Measurements from ENCODE around the gene PRPF6. TPM values are rescaled to one million over a fixed set of nuclear protein-coding genes. Genes with fewer than 3 reads are reported as not detected.
A peak's percentile ranks its signal among the peaks of the same experiment; 100 is the strongest.

PRPF6 gene
- total RNA-seq, 2 experiments from 2014 or later: 45.1 to 73.7 TPM

DNA sequence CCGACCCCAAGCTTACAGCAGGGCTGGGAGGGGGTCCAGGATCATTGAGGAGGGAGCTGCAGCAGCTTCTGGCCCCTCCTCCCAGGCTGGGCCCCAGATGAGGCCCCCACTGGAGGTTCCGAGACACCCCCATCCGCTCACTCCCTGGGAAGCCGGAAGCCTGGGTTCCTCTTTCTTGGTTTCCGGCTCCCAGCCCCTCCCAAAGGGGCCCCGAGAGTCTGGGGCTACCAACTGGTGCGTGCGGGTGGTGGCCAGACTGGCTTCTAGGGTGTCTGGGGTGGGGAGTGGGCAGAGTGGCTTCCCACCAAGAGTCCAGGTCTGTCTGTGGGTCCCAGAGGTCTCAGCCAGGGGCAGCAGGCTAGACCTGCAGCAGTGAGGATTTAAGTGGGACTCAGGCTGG, 96.2 kb downstream of the PRPF6 start:
- Histone ChIP-seq H4K20me1 (ENCODE audit: insufficient read depth, low read length) (no peaks in the 10 kb centered on the region), H3K27ac (ENCODE audit: low read depth, low read length, poor library complexity, severe bottlenecking) (peak overlapping the region; percentile 97), H3K9me2 (ENCODE audit: insufficient read depth, low read length) (no peaks in the 10 kb centered on the region), H3K4me1 (ENCODE audit: insufficient read depth, low read length, poor library complexity, severe bottlenecking) (peaks cover 37% of the 10 kb centered on the region), H3K9me3 (ENCODE audit: low read length) (no peaks in the 10 kb centered on the region), H3K4me3 (ENCODE audit: low read depth, low read length, poor library complexity, severe bottlenecking) (peak overlapping the region; percentile 94), H3K79me2 (ENCODE audit: insufficient read depth, low read depth, low read length) (peaks cover 13% of the 10 kb centered on the region; the same call in 1 of the 2 replicates), H3K4me2 (ENCODE audit: low read length) (peak overlapping the region; percentile 90), H3K36me3 (ENCODE audit: insufficient read depth, low read length) (peaks cover 39% of the 10 kb centered on the region; the same call in 1 of the 2 replicates), H2AFZ (ENCODE audit: low read length) (no peak overlapping the region)
- POLR2A ChIA-PET: interaction anchor here (1.6 kb wide), 1 partner anchor 11 kb away, joined by 3 read pairs; no protein-coding TSS in a partner anchor
- peak; percentile 82 for DNase-seq (ENCODE audit: low spot score)
- BruUV-seq (replicated peaks): no TSS peak
- intact Hi-C loops (cut with micrococcal nuclease; ENCODE audit: unreplicated experiment): loop anchor here (5.0 kb wide), 2 partner anchors 95 to 450 kb away; partner anchors contain the start of genes GMEB2 and PRPF6
- CTCF ChIA-PET (ENCODE audit: unreplicated experiment): no interaction called here
- TF ChIP-seq, protein P1, sequence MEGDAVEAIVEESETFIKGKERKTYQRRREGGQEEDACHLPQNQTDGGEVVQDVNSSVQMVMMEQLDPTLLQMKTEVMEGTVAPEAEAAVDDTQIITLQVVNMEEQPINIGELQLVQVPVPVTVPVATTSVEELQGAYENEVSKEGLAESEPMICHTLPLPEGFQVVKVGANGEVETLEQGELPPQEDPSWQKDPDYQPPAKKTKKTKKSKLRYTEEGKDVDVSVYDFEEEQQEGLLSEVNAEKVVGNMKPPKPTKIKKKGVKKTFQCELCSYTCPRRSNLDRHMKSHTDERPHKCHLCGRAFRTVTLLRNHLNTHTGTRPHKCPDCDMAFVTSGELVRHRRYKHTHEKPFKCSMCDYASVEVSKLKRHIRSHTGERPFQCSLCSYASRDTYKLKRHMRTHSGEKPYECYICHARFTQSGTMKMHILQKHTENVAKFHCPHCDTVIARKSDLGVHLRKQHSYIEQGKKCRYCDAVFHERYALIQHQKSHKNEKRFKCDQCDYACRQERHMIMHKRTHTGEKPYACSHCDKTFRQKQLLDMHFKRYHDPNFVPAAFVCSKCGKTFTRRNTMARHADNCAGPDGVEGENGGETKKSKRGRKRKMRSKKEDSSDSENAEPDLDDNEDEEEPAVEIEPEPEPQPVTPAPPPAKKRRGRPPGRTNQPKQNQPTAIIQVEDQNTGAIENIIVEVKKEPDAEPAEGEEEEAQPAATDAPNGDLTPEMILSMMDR (conservative IDR thresholded peaks at IDR 0.05; ENCODE audit: low read length): no peak

DNA sequence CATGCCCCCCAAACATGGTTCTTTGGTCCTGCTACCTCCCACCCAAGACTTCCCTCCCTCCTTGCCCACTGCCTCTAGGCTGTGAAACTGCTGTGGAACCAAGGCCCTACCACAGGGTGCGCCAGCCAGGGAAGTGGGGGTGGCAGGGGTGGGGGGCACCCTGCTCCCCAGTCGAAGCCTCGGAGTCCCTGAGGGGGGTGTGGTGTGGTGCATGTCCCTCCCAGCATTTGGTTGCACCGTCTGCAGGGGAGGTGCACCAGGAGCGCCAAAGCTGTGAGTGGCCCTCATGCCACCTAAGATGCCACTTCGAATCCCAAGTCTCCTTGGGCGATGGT, 96.6 kb downstream of the PRPF6 start:
- Histone ChIP-seq H3K4me3 (ENCODE audit: low read depth, low read length, poor library complexity, severe bottlenecking) (peak overlapping the region; percentile 94), H3K4me1 (ENCODE audit: insufficient read depth, low read length, poor library complexity, severe bottlenecking) (peaks cover 37% of the 10 kb centered on the region), H3K79me2 (ENCODE audit: insufficient read depth, low read depth, low read length) (peaks cover 13% of the 10 kb centered on the region; the same call in 1 of the 2 replicates), H3K9me2 (ENCODE audit: insufficient read depth, low read length) (no peaks in the 10 kb centered on the region), H3K9me3 (ENCODE audit: low read length) (no peaks in the 10 kb centered on the region), H3K36me3 (ENCODE audit: insufficient read depth, low read length) (peaks cover 35% of the 10 kb centered on the region; the same call in 1 of the 2 replicates), H4K20me1 (ENCODE audit: insufficient read depth, low read length) (no peaks in the 10 kb centered on the region), H3K27ac (ENCODE audit: low read depth, low read length, poor library complexity, severe bottlenecking) (peak overlapping the region; percentile 97), H3K4me2 (ENCODE audit: low read length) (peak overlapping the region; percentile 90), H2AFZ (ENCODE audit: low read length) (no peak overlapping the region)
- intact Hi-C loops (cut with micrococcal nuclease; ENCODE audit: unreplicated experiment): loop anchor here (5.0 kb wide), 2 partner anchors 95 to 450 kb away; partner anchors contain the start of genes GMEB2 and PRPF6
- TF ChIP-seq, protein P1 (conservative IDR thresholded peaks at IDR 0.05; ENCODE audit: low read length): 0 out of 2 replicates have a peak, but pooled peaks have one; percentile 9
- no peak for TF ChIP-seq EZH2phosphoT487 (IDR thresholded peaks at IDR 0.05; ENCODE audit: borderline replicate concordance, low read depth, low read length)
- POLR2A ChIA-PET: interaction anchor here (1.6 kb wide), 1 partner anchor 11 kb away, joined by 3 read pairs; no protein-coding TSS in a partner anchor
- no peak for DNase-seq (ENCODE audit: low spot score)
- no TSS peak for BruUV-seq (replicated peaks)
- CTCF ChIA-PET (ENCODE audit: unreplicated experiment): no interaction called here

GRCh38 chr20:64077876-64078551, 97.1 kb downstream of the PRPF6 start:
- H3K4me1 ChIP-seq (ENCODE audit: insufficient read depth, low read length, poor library complexity, severe bottlenecking): peaks cover 40% of the 10 kb centered on the region
- intact Hi-C loops (cut with micrococcal nuclease; ENCODE audit: unreplicated experiment): loop anchor here (2.0 to 5.0 kb wide), 4 partner anchors 15 to 451 kb away; partner anchors contain the start of genes GMEB2, PRPF6 and TCEA2
- H4K20me1 ChIP-seq (ENCODE audit: insufficient read depth, low read length): no peaks in the 10 kb centered on the region
- no peak overlapping the region for H2AFZ ChIP-seq (ENCODE audit: low read length)
- no TSS peak for BruUV-seq (replicated peaks)
- H3K4me3 ChIP-seq (ENCODE audit: low read depth, low read length, poor library complexity, severe bottlenecking): peak overlapping the region; percentile 94
- ChIA-PET CTCF (ENCODE audit: unreplicated experiment) (interaction anchor here (0.6 kb wide), 1 partner anchor 540 kb away, joined by 13 read pairs; no protein-coding TSS in a partner anchor), POLR2A (interaction anchor here (1.6 kb wide), 1 partner anchor 12 kb away, joined by 3 read pairs; no protein-coding TSS in a partner anchor)
- H3K27ac ChIP-seq (ENCODE audit: low read depth, low read length, poor library complexity, severe bottlenecking): peak overlapping the region; percentile 97
- H3K4me2 ChIP-seq (ENCODE audit: low read length): peak overlapping the region; percentile 90
- no peaks in the 10 kb centered on the region for H3K9me2 ChIP-seq (ENCODE audit: insufficient read depth, low read length)
- TF ChIP-seq, protein P1 (conservative IDR thresholded peaks at IDR 0.05; ENCODE audit: low read length): no peak
- no peak for TF ChIP-seq EZH2phosphoT487 (IDR thresholded peaks at IDR 0.05; ENCODE audit: borderline replicate concordance, low read depth, low read length)
- H3K79me2 ChIP-seq (ENCODE audit: insufficient read depth, low read depth, low read length): peaks cover 13% of the 10 kb centered on the region; the same call in 1 of the 2 replicates
- no peaks in the 10 kb centered on the region for H3K9me3 ChIP-seq (ENCODE audit: low read length)
- DNase-seq (ENCODE audit: low spot score): peak; percentile 92
- peaks cover 30% of the 10 kb centered on the region; the same call in 1 of the 2 replicates for H3K36me3 ChIP-seq (ENCODE audit: insufficient read depth, low read length)
